ENCODE results near the gene PEAK1.
A peak's percentile ranks its signal among the peaks of the same experiment; 100 is the strongest.

Gene PEAK1

DNA sequence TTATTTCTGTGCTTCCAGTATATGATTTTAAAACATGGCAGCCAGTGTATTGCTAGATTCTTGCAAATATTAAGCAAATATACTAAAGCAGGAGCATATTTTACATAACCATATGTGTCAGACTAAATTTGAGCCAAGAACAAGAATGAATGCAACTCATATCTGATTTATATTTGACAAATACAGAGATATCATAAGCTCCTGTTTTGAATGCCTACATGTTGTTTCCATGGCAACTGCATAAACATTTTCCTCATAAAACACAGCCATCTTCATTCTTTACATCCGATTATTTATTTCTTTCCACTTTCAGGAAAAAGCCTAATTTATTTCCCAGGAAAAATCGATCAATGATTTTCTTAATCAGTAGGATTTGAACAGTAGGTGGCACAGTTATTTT lies 176.8 kb downstream of the PEAK1 start:
- DNase-seq (ENCODE audit: low read depth) = no peak
- TF ChIP-seq, protein P1, sequence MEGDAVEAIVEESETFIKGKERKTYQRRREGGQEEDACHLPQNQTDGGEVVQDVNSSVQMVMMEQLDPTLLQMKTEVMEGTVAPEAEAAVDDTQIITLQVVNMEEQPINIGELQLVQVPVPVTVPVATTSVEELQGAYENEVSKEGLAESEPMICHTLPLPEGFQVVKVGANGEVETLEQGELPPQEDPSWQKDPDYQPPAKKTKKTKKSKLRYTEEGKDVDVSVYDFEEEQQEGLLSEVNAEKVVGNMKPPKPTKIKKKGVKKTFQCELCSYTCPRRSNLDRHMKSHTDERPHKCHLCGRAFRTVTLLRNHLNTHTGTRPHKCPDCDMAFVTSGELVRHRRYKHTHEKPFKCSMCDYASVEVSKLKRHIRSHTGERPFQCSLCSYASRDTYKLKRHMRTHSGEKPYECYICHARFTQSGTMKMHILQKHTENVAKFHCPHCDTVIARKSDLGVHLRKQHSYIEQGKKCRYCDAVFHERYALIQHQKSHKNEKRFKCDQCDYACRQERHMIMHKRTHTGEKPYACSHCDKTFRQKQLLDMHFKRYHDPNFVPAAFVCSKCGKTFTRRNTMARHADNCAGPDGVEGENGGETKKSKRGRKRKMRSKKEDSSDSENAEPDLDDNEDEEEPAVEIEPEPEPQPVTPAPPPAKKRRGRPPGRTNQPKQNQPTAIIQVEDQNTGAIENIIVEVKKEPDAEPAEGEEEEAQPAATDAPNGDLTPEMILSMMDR (conservative IDR thresholded peaks at IDR 0.05; ENCODE audit: control insufficient read depth, insufficient read depth, low read depth, low read length) = no peak
- H3K4me3 ChIP-seq (ENCODE audit: control insufficient read depth, low read depth, low read length) = no peak overlapping the region

DNA sequence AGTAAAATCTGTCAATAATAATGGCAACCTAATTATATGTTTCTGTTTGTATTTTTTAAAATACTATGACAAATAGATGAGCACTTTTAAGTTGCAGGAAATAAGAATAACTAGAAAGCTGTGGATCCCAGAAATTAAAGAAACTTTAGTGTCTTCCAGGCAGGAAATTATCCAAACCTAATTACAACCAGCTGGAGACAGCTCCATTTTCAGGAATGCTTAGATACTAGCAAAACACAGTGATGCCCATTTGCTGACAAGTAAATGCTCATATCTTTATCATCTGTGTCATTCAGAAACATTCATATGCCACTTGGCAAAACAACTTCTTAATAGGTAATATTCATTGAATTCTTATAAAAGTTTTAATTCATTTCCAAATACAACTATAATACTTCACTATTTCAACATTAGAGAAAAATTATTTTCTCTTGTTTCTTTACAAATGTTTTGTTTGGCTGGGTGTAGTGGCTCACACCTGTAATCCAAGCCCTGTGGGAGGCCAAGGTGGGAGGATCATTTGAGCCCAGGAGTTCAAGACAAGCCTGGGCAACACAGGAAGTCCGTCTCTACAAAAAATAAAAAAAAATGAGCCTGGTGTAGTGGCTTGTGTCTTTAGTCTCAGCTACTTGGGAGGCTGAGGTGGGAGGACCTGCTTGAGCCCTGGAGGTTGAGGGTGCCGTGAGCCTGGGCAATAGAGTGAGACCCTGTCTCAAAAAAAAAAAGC lies 179.9 kb downstream of the PEAK1 start:
- no peak overlapping the region for H3K4me3 ChIP-seq (ENCODE audit: control insufficient read depth, low read depth, low read length)
- TF ChIP-seq, protein P1 (conservative IDR thresholded peaks at IDR 0.05; ENCODE audit: control insufficient read depth, insufficient read depth, low read depth, low read length) = no peak
- DNase-seq (ENCODE audit: low read depth) = peak; percentile 46

DNA sequence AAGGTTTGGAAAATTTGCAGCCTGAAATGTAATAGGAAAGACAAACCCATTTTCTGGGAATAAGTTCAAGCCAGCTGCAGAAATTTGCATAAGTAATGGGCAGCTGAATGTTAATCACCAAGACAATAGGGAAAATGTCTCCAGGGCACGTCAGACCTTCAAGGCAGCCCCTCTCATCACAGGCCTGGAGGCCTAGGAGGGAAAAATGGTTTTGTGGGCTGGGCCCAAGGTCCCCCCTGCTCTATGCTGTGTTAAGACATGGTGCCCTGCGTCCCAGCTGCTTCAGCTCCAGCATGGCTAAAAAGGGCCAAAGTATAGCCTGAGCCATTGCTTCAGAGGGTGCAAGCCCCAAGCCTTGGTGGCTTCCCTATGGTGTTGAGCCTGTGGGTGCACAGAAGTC lies 184.3 kb downstream of the PEAK1 start:
- no peak overlapping the region for H3K4me3 ChIP-seq (ENCODE audit: control insufficient read depth, low read depth, low read length)
- TF ChIP-seq, protein P1 (conservative IDR thresholded peaks at IDR 0.05; ENCODE audit: control insufficient read depth, insufficient read depth, low read depth, low read length) = no peak
- DNase-seq (ENCODE audit: low read depth) = no peak

DNA sequence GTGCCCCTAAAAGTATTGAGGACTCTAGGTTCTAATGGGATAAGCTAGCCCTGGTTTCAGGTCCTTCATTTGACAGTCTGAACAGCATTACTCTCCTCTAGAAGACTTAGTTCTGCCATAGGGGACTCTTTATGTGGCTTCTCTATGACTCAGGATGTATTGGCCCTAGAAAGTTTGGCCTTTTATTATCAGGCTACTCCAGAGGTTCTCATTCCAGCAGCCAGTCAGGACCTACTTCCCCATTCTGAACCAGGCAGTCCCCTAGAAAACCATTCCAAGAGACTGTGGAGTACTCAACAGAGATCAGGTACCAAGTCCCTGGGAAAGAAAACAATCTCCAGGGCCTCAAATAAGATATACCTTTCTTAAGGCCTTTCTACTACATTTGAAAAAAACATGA lies 191.1 kb downstream of the PEAK1 start:
- no peak for DNase-seq (ENCODE audit: low read depth)
- TF ChIP-seq, protein P1 (conservative IDR thresholded peaks at IDR 0.05; ENCODE audit: control insufficient read depth, insufficient read depth, low read depth, low read length) = no peak
- H3K4me3 ChIP-seq (ENCODE audit: control insufficient read depth, low read depth, low read length) = no peak overlapping the region

DNA sequence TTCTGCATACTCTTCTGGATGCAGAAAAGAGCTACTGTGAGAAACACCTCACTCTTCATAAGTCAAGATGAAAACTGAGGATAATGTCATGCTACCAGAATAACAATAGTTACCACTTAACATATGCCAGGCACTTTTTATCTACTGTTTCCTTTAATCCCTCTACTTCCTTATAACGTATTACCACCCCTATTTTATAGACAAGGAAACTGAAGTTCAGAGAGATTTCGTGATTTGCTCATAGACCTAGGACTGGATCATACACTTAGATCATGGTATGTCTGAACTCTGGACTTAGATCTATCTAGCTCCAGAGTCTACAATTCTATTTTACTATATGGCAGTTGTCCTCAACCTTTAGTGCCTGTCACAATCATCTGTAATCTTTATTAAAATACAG lies 193.3 kb downstream of the PEAK1 start:
- TF ChIP-seq, protein P1 (conservative IDR thresholded peaks at IDR 0.05; ENCODE audit: control insufficient read depth, insufficient read depth, low read depth, low read length) = no peak
- no peak for DNase-seq (ENCODE audit: low read depth)

DNA sequence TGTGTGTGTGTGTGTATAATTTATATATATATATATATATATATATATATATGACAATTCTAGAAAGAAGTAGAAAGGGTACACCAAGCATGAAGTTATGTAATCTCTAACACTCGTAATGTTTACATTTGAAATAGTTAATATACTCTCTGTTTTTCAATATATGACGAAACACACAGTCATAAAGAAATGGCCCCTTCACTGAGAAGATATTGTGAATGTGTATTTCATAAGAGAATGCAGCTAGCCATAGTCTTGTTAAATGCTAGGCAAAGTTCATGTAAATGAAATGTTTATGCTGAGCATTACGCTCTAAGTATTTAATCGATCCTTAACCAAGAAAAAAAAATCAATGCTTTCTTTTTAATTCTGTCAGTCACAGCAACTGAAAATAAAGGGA lies 194.3 kb downstream of the PEAK1 start:
- TF ChIP-seq, protein P1 (conservative IDR thresholded peaks at IDR 0.05; ENCODE audit: control insufficient read depth, insufficient read depth, low read depth, low read length) = no peak
- no peak for DNase-seq (ENCODE audit: low read depth)
- no peak overlapping the region for H3K4me3 ChIP-seq (ENCODE audit: control insufficient read depth, low read depth, low read length)

More for the DNA sequence above, 193.3 kb downstream of the PEAK1 start:
- no peak overlapping the region for H3K4me3 ChIP-seq (ENCODE audit: control insufficient read depth, low read depth, low read length)
